ENCODE measurements around the gene AAR2.

Gene AAR2

GRCh38 chr20:36275011-36275410, 38.7 kb downstream of the AAR2 start:
- TF ChIP-seq, protein P1, sequence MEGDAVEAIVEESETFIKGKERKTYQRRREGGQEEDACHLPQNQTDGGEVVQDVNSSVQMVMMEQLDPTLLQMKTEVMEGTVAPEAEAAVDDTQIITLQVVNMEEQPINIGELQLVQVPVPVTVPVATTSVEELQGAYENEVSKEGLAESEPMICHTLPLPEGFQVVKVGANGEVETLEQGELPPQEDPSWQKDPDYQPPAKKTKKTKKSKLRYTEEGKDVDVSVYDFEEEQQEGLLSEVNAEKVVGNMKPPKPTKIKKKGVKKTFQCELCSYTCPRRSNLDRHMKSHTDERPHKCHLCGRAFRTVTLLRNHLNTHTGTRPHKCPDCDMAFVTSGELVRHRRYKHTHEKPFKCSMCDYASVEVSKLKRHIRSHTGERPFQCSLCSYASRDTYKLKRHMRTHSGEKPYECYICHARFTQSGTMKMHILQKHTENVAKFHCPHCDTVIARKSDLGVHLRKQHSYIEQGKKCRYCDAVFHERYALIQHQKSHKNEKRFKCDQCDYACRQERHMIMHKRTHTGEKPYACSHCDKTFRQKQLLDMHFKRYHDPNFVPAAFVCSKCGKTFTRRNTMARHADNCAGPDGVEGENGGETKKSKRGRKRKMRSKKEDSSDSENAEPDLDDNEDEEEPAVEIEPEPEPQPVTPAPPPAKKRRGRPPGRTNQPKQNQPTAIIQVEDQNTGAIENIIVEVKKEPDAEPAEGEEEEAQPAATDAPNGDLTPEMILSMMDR (IDR thresholded peaks at IDR 0.05; ENCODE audit: low read depth, low read length, missing control alignments) = no peak
- H3K4me3 ChIP-seq (replicated peaks; ENCODE audit: low read depth, low read length) = no peak overlapping the region
- DNase-seq (ENCODE audit: extremely low read depth, low read depth) = no peak

DNA sequence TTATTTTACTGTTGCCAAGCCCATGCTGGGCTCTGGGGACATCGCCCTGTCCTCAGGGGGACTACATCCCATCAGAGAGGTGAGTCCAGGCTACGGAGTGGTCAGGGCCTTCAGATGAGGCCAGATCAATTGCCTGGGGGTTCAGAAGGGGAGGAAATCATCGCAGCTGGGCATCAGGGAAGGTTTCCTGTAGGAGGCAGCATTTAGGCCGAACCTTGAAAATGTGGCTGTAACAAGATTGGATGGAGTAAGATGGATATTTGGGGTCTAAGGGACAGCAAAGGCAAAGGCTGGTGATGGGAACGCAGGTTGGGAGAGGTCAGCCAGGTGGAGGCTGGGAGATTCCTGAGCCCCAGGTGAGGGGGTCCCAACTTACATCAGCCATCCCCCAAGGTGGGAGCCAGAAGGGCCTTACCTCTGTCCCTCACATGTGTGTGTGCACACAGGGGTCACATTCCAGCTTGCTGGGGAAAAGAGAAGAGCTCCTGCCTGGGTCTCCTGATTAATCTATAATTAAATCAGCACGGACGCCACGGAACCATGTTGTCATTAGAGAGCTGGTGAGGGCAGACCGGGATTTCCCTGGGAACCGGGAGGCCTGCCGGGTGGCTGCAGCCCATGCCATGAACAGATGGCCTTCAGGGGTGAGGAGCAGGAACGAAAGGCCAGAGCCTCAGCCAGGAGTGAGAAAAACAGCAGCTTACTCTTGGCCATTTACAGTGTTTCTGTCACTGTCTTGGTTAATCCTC, 39.3 kb downstream of the AAR2 start:
- TF ChIP-seq, protein P1 (IDR thresholded peaks at IDR 0.05; ENCODE audit: low read depth, low read length, missing control alignments) = no peak
- no peak overlapping the region for H3K4me3 ChIP-seq (replicated peaks; ENCODE audit: low read depth, low read length)
- no peak for DNase-seq (ENCODE audit: extremely low read depth, low read depth)

DNA sequence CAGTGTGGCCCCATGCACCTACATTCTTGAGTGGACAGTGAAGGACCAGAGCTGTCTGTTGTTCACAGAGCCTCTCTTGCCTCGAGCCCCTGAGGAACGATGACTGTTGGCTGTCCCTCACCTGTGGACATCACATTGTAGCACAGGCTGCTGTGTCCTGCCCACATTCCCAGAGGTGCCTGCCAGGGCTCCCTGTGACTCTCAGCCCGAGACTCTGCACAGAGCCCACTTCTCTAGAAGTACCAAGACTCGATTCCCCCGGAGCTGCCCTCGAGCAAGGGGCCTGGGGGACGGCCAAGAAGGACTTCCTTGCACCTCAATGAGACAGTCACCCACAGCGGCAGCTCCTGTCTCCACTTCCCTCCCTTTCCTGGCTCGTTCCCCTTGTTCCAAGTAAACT, 41.3 kb downstream of the AAR2 start:
- TF ChIP-seq, protein P1 (IDR thresholded peaks at IDR 0.05; ENCODE audit: low read depth, low read length, missing control alignments) = no peak
- no peak overlapping the region for H3K4me3 ChIP-seq (replicated peaks; ENCODE audit: low read depth, low read length)
- no peak for DNase-seq (ENCODE audit: extremely low read depth, low read depth)

- TF ChIP-seq, protein P1 (IDR thresholded peaks at IDR 0.05; ENCODE audit: low read depth, low read length, missing control alignments) = no peak
Measured at GRCh38 chr20:36279362-36279761, 43.1 kb downstream of the AAR2 start.

DNA sequence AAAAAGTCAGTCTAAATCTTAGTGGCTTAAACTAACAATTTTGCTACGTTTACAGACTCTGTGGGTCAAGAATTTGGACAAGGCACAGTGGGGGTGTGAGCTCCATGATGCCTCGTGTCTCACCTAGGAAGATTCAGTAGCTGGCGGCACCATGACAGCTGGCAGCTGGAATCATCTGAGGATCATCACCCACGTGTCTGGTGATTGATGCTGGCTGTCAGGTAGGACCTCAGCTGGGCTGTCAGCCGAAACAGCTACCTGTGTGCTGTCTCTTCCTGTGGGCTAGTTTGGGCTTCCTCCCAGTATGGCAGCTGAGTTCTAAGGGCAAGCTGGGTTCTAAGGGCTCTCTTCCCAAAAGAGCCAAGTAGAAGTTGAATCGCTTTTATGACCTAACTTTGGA, 43.5 kb downstream of the AAR2 start:
- H3K4me3 ChIP-seq (replicated peaks; ENCODE audit: low read depth, low read length) = no peak overlapping the region
- TF ChIP-seq, protein P1 (IDR thresholded peaks at IDR 0.05; ENCODE audit: low read depth, low read length, missing control alignments) = no peak
- DNase-seq (ENCODE audit: extremely low read depth, low read depth) = no peak

More at GRCh38 chr20:36279362-36279761, 43.1 kb downstream of the AAR2 start:
- no peak overlapping the region for H3K4me3 ChIP-seq (replicated peaks; ENCODE audit: low read depth, low read length)
- DNase-seq (ENCODE audit: extremely low read depth, low read depth) = no peak

- no peak for DNase-seq (ENCODE audit: extremely low read depth, low read depth)
- no peak overlapping the region for H3K4me3 ChIP-seq (replicated peaks; ENCODE audit: low read depth, low read length)
- TF ChIP-seq, protein P1 (IDR thresholded peaks at IDR 0.05; ENCODE audit: low read depth, low read length, missing control alignments) = no peak
Measured at GRCh38 chr20:36281785-36282380, 45.6 kb downstream of the AAR2 start.
